Measurements from ENCODE around the gene CDC42BPA.

- TF ChIP-seq EZH2 (IDR thresholded peaks at IDR 0.05; ENCODE audit: insufficient read depth, poor library complexity, severe bottlenecking), result no peak
- no peak for TF ChIP-seq EZH2phosphoT487 (IDR thresholded peaks at IDR 0.05; ENCODE audit: insufficient read depth, low read depth)
These were observed 92.5 kb downstream of the CDC42BPA start for GRCh38 chr1:227225715-227226346.

Data from GM23248 (cell line).